Glutamatergic neuron (in vitro differentiated cells): ENCODE results near the gene DEAF1. TPM values are rescaled to one million over a fixed set of nuclear protein-coding genes. Genes with fewer than 3 reads are reported as not detected.

Experiments used
- DNase-seq: peaks from one replicate; pipeline ENCODE4 v3.0.0; 2022
- H3K27ac Mint-ChIP-seq: one replicate; pipeline ENCODE4 v1.8.0; 2020; ENCODE audit warnings: mild to moderate bottlenecking, mixed read lengths, inconsistent platforms; ENCODE audit not compliant: unreplicated experiment
- H3K27me3 Mint-ChIP-seq: one replicate; pipeline ENCODE4 v1.8.0; 2020; ENCODE audit warnings: mild to moderate bottlenecking, moderate library complexity, mixed read lengths, inconsistent platforms; ENCODE audit not compliant: unreplicated experiment
- H3K36me3 Mint-ChIP-seq: one replicate; pipeline ENCODE4 v1.8.0; 2020; ENCODE audit warnings: mild to moderate bottlenecking, mixed read lengths, inconsistent platforms; ENCODE audit not compliant: unreplicated experiment
- H3K4me1 Mint-ChIP-seq: one replicate; pipeline ENCODE4 v1.8.0; 2020; ENCODE audit warnings: mild to moderate bottlenecking, low read depth, mixed read lengths, inconsistent platforms; ENCODE audit not compliant: unreplicated experiment
- H3K4me3 Mint-ChIP-seq: one replicate; pipeline ENCODE4 v1.8.0; 2020; ENCODE audit warnings: mild to moderate bottlenecking, mixed read lengths, inconsistent platforms; ENCODE audit not compliant: unreplicated experiment
- H3K9me3 Mint-ChIP-seq: one replicate; pipeline ENCODE4 v1.8.0; 2020; ENCODE audit warnings: mild to moderate bottlenecking, moderate library complexity, mixed read lengths, inconsistent platforms; ENCODE audit not compliant: unreplicated experiment
- total RNA-seq: library from RNA; stranded (reverse); fragmentation: NEBNext Ultra II Directional; extraction: Animal tissue kit (Norgen Biotek cat#: 25700); gene quantifications from one replicate; pipeline ENCODE4 v1.2.1, GENCODE V29; 2021; ENCODE audit not compliant: unreplicated experiment
- TF ChIP-seq, protein P1 (sequence below): fragments of 200-600 bp; sonication (generic); IDR thresholded peaks from one replicate; pipeline ENCODE4 v1.5.0; 2021; ENCODE audit not compliant: partially characterized antibody, unreplicated experiment

The DEAF1 gene
- total RNA-seq, 1 donor from 2014 or later: 51.5 TPM

GRCh38 chr11:639332-639955 is 55.6 kb downstream of the DEAF1 start:
- Mint-ChIP-seq H3K36me3 (no peaks in the 10 kb centered on the region), H3K9me3 (peaks cover 8% of the 10 kb centered on the region), H3K4me1 (peaks cover 5% of the 10 kb centered on the region), H3K27ac (no peak overlapping the region), H3K27me3 (peaks cover 19% of the 10 kb centered on the region), H3K4me3 (no peak overlapping the region)
- TF ChIP-seq, protein P1, sequence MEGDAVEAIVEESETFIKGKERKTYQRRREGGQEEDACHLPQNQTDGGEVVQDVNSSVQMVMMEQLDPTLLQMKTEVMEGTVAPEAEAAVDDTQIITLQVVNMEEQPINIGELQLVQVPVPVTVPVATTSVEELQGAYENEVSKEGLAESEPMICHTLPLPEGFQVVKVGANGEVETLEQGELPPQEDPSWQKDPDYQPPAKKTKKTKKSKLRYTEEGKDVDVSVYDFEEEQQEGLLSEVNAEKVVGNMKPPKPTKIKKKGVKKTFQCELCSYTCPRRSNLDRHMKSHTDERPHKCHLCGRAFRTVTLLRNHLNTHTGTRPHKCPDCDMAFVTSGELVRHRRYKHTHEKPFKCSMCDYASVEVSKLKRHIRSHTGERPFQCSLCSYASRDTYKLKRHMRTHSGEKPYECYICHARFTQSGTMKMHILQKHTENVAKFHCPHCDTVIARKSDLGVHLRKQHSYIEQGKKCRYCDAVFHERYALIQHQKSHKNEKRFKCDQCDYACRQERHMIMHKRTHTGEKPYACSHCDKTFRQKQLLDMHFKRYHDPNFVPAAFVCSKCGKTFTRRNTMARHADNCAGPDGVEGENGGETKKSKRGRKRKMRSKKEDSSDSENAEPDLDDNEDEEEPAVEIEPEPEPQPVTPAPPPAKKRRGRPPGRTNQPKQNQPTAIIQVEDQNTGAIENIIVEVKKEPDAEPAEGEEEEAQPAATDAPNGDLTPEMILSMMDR: no peak
- no peak for DNase-seq

DNA sequence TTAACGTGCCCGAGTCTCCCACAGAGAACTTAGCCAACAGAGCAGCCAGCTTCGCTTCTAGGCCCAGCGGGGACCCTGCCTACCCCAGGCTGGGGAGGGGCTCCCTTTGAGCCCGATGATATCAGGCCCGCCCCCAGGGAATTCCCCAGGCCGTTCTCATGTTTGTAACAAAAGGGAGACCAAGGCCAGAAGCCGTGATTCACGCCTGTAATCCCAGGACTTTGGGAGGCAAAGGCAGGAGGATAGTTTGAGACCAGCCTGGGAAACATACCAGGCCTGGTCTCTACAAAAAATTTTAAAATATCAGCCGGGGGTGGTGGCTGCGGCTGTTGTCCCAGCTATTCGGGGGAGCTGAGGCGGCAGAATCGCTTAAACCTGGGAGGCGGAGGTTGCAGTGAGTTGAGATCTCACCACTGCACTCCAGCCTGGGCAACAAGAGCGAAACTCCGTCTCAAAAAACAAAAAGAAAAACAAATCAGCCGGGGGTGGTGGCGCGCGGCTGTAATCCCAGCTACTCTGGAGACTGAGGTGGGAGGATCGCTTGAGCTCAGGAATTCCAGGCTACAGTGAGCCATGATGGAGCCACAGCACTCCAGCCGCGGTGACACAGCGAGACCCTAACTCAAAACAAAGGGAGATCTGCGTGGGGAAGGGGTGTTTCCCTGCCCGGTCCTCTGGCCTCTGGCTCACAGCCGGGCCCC is 56.2 kb downstream of the DEAF1 start:
- H3K4me1 Mint-ChIP-seq: peaks cover 5% of the 10 kb centered on the region
- peak overlapping the region; percentile 71 for H3K4me3 Mint-ChIP-seq
- no peaks in the 10 kb centered on the region for H3K36me3 Mint-ChIP-seq
- peaks cover 19% of the 10 kb centered on the region for H3K27me3 Mint-ChIP-seq
- no peak for DNase-seq
- peaks cover 7% of the 10 kb centered on the region for H3K9me3 Mint-ChIP-seq
- H3K27ac Mint-ChIP-seq: no peak overlapping the region
- TF ChIP-seq, protein P1: no peak

DNA sequence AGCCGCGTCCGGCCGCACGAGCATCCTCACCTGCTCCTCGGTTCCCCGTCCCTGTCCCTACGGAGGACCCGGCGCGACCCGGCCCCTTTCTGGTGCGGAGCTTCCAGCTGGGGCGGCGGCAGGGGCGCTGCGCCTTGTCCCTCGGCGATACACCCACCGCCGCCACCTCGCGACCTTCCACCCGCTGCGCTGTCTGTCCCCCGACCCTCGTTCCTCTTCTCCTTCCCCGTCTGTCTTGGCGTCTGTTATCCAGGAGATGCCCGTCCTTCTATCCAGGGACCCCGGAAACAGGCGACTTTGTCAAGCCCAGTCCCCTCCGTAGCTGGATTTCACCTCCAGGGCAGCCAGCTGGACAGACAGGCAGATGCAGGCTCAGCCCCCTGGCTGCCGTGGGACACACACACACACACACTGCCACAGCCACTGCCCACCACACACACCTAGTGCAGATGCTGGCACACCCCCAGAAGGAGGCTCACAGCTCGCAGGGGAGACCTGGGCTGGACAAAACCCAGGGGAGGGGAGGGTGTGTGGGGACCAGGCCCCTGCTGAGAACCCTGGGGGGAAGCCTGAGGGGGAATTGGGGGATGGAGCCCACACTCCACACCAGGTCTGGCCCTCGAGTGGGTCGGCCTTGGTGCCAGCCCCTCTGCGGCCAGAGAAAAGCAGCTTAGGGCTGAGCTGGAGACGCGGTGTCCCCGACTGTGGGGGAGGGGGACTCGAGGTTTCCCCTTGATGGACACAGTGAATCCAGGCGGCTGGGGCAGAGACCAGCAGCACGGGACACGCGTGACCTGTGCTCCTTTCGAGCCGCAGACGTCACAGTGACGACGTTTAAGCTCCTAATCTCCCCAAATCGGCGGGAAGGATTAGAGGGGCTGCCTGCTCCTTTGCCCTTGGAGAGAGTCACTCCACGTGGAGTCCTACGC is 57.2 kb downstream of the DEAF1 start:
- Mint-ChIP-seq H3K9me3 (peaks cover 7% of the 10 kb centered on the region), H3K36me3 (no peaks in the 10 kb centered on the region), H3K27me3 (peaks cover 21% of the 10 kb centered on the region), H3K4me1 (peaks cover 5% of the 10 kb centered on the region), H3K27ac (peak overlapping the region; percentile 62), H3K4me3 (peak overlapping the region; percentile 90)
- no peak for DNase-seq
- TF ChIP-seq, protein P1: no peak

- Mint-ChIP-seq H3K36me3 (no peaks in the 10 kb centered on the region), H3K27ac (no peak overlapping the region), H3K4me3 (peak overlapping the region; percentile 90), H3K27me3 (peaks cover 20% of the 10 kb centered on the region), H3K4me1 (peaks cover 5% of the 10 kb centered on the region), H3K9me3 (peaks cover 7% of the 10 kb centered on the region)
- TF ChIP-seq, protein P1: no peak
- no peak for DNase-seq
Observed at GRCh38 chr11:637333-637592, 57.8 kb downstream of the DEAF1 start.
